ENCODE results near the gene ARHGAP15.

The ARHGAP15 gene

GRCh38 chr2:143524559-143525401, 395.6 kb downstream of the ARHGAP15 start:
- no peak for TF ChIP-seq EZH2 (IDR thresholded peaks at IDR 0.05)
- TF ChIP-seq FOXP2 (optimal IDR thresholded peaks at IDR 0.05; ENCODE audit: control extremely low read depth, extremely low read length, insufficient read depth) = no peak
- TF ChIP-seq POLR2AphosphoS5 (IDR thresholded peaks at IDR 0.05; ENCODE audit: borderline replicate concordance, low read depth, low read length) = no peak
- no peak for DNase-seq (ENCODE audit: low read depth, low spot score)
- peak overlapping the region; percentile 67 for H3K9ac ChIP-seq (ENCODE audit: insufficient read length)
- no peaks in the 10 kb centered on the region for H3K9me3 ChIP-seq (ENCODE audit: low read depth, low read length)
- no peaks in the 10 kb centered on the region for H3K36me3 ChIP-seq (ENCODE audit: insufficient read depth, low read length)
- peak overlapping the region; percentile 71 for H3K4me3 ChIP-seq
- H3K27ac ChIP-seq = peak overlapping the region; percentile 95

- peak overlapping the region; percentile 71 for H3K4me3 ChIP-seq
- H3K27ac ChIP-seq = peak overlapping the region; percentile 95
- no peaks in the 10 kb centered on the region for H3K36me3 ChIP-seq (ENCODE audit: insufficient read depth, low read length)
- H3K9ac ChIP-seq (ENCODE audit: insufficient read length) = peak overlapping the region; percentile 67
- TF ChIP-seq POLR2AphosphoS5 (IDR thresholded peaks at IDR 0.05; ENCODE audit: borderline replicate concordance, low read depth, low read length) (no peak), EZH2 (IDR thresholded peaks at IDR 0.05) (no peak)
- H3K9me3 ChIP-seq (ENCODE audit: low read depth, low read length) = no peaks in the 10 kb centered on the region
- DNase-seq (ENCODE audit: low read depth, low spot score) = peak; percentile 64
Measured at GRCh38 chr2:143525402-143525860, 396.2 kb downstream of the ARHGAP15 start.

- H3K4me3 ChIP-seq = peak overlapping the region; percentile 71; the same call in 1 of the 2 replicates
- no peak for TF ChIP-seq EZH2 (IDR thresholded peaks at IDR 0.05)
- no peak for TF ChIP-seq POLR2AphosphoS5 (IDR thresholded peaks at IDR 0.05; ENCODE audit: borderline replicate concordance, low read depth, low read length)
- TF ChIP-seq FOXP2 (optimal IDR thresholded peaks at IDR 0.05; ENCODE audit: control extremely low read depth, extremely low read length, insufficient read depth) = no peak
- DNase-seq (ENCODE audit: low read depth, low spot score) = no peak
- peak overlapping the region; percentile 95 for H3K27ac ChIP-seq
- H3K9ac ChIP-seq (ENCODE audit: insufficient read length) = no peak overlapping the region
- H3K9me3 ChIP-seq (ENCODE audit: low read depth, low read length) = no peaks in the 10 kb centered on the region
- no peaks in the 10 kb centered on the region for H3K36me3 ChIP-seq (ENCODE audit: insufficient read depth, low read length)
Measured at GRCh38 chr2:143526498-143526897, 397.3 kb downstream of the ARHGAP15 start.

GRCh38 chr2:143528021-143528420, 398.8 kb downstream of the ARHGAP15 start:
- no peaks in the 10 kb centered on the region for H3K9me3 ChIP-seq (ENCODE audit: low read depth, low read length)
- no peak overlapping the region for H3K4me3 ChIP-seq
- TF ChIP-seq EZH2 (IDR thresholded peaks at IDR 0.05) = no peak
- TF ChIP-seq POLR2AphosphoS5 (IDR thresholded peaks at IDR 0.05; ENCODE audit: borderline replicate concordance, low read depth, low read length) = no peak
- no peak for TF ChIP-seq FOXP2 (optimal IDR thresholded peaks at IDR 0.05; ENCODE audit: control extremely low read depth, extremely low read length, insufficient read depth)
- no peak for DNase-seq (ENCODE audit: low read depth, low spot score)
- no peak overlapping the region for H3K9ac ChIP-seq (ENCODE audit: insufficient read length)
- H3K36me3 ChIP-seq (ENCODE audit: insufficient read depth, low read length) = no peaks in the 10 kb centered on the region
- no peak overlapping the region for H3K27ac ChIP-seq

GRCh38 chr2:143529118-143529720, 400.0 kb downstream of the ARHGAP15 start:
- no peak overlapping the region for H3K4me3 ChIP-seq
- no peaks in the 10 kb centered on the region for H3K36me3 ChIP-seq (ENCODE audit: insufficient read depth, low read length)
- H3K9me3 ChIP-seq (ENCODE audit: low read depth, low read length) = no peaks in the 10 kb centered on the region
- no peak overlapping the region for H3K27ac ChIP-seq
- DNase-seq (ENCODE audit: low read depth, low spot score) = no peak
- no peak for TF ChIP-seq POLR2AphosphoS5 (IDR thresholded peaks at IDR 0.05; ENCODE audit: borderline replicate concordance, low read depth, low read length)
- no peak for TF ChIP-seq EZH2 (IDR thresholded peaks at IDR 0.05)
- TF ChIP-seq FOXP2 (optimal IDR thresholded peaks at IDR 0.05; ENCODE audit: control extremely low read depth, extremely low read length, insufficient read depth) = no peak
- no peak overlapping the region for H3K9ac ChIP-seq (ENCODE audit: insufficient read length)

- Histone ChIP-seq H3K36me3 (ENCODE audit: insufficient read depth, low read length) (no peaks in the 10 kb centered on the region), H3K4me3 (no peak overlapping the region), H3K27ac (peak overlapping the region; percentile 58; the same call in 1 of the 2 replicates), H3K9ac (ENCODE audit: insufficient read length) (no peak overlapping the region), H3K9me3 (ENCODE audit: low read depth, low read length) (no peaks in the 10 kb centered on the region)
- DNase-seq (ENCODE audit: low read depth, low spot score) = no peak
- TF ChIP-seq FOXP2 (optimal IDR thresholded peaks at IDR 0.05; ENCODE audit: control extremely low read depth, extremely low read length, insufficient read depth) (no peak), EZH2 (IDR thresholded peaks at IDR 0.05) (no peak), POLR2AphosphoS5 (IDR thresholded peaks at IDR 0.05; ENCODE audit: borderline replicate concordance, low read depth, low read length) (no peak)
Measured at GRCh38 chr2:143530758-143531157, 401.5 kb downstream of the ARHGAP15 start.

GRCh38 chr2:143532061-143532460, 402.8 kb downstream of the ARHGAP15 start:
- Histone ChIP-seq H3K9ac (ENCODE audit: insufficient read length) (no peak overlapping the region), H3K27ac (no peak overlapping the region), H3K36me3 (ENCODE audit: insufficient read depth, low read length) (no peaks in the 10 kb centered on the region), H3K4me3 (no peak overlapping the region), H3K9me3 (ENCODE audit: low read depth, low read length) (no peaks in the 10 kb centered on the region)
- TF ChIP-seq EZH2 (IDR thresholded peaks at IDR 0.05) = no peak
- TF ChIP-seq FOXP2 (optimal IDR thresholded peaks at IDR 0.05; ENCODE audit: control extremely low read depth, extremely low read length, insufficient read depth) = no peak
- TF ChIP-seq POLR2AphosphoS5 (IDR thresholded peaks at IDR 0.05; ENCODE audit: borderline replicate concordance, low read depth, low read length) = no peak
- DNase-seq (ENCODE audit: low read depth, low spot score) = no peak

GRCh38 chr2:143533846-143534245, 404.6 kb downstream of the ARHGAP15 start:
- TF ChIP-seq POLR2AphosphoS5 (IDR thresholded peaks at IDR 0.05; ENCODE audit: borderline replicate concordance, low read depth, low read length) (no peak), EZH2 (IDR thresholded peaks at IDR 0.05) (no peak), FOXP2 (optimal IDR thresholded peaks at IDR 0.05; ENCODE audit: control extremely low read depth, extremely low read length, insufficient read depth) (no peak)
- Histone ChIP-seq H3K4me3 (no peak overlapping the region), H3K36me3 (ENCODE audit: insufficient read depth, low read length) (no peaks in the 10 kb centered on the region), H3K9ac (ENCODE audit: insufficient read length) (no peak overlapping the region), H3K9me3 (ENCODE audit: low read depth, low read length) (no peaks in the 10 kb centered on the region), H3K27ac (no peak overlapping the region)
- no peak for DNase-seq (ENCODE audit: low read depth, low spot score)
